Liver (tissue), 9 donors: Measurements from ENCODE around the gene VDAC1. TPM values are rescaled to one million over a fixed set of nuclear protein-coding genes. Genes with fewer than 3 reads are reported as not detected.

Experiments
- DNase-seq: peaks from one replicate; pipeline ENCODE4 v3.0.0-alpha.2; 2017; ENCODE audit warnings: low spot score
- H3K27ac ChIP-seq, 2 donors: one replicate each; pipeline ENCODE4 v1.7.0; 2013; ENCODE audit warnings: inconsistent platforms in 2 of 2, low read length in 2 of 2, control low read depth in 1 of 2, low read depth in 1 of 2, mild to moderate bottlenecking in 1 of 2
- H3K27me3 ChIP-seq, 4 donors: one replicate each; pipeline versions ENCODE4 v1.6.1 to v1.7.0; 2013; ENCODE audit warnings: low read length in 3 of 4, inconsistent platforms in 1 of 4, mild to moderate bottlenecking in 1 of 4, moderate library complexity in 1 of 4; ENCODE audit not compliant: control insufficient read depth in 4 of 4, insufficient read depth in 4 of 4
- H3K36me3 ChIP-seq, 4 donors: one replicate each; pipeline versions ENCODE4 v1.6.1 to v1.7.0; 2013; ENCODE audit warnings: low read length in 3 of 4, mild to moderate bottlenecking in 3 of 4, low read depth in 1 of 4, moderate library complexity in 1 of 4; ENCODE audit not compliant: control insufficient read depth in 4 of 4, insufficient read depth in 3 of 4
- H3K4me1 ChIP-seq, 4 donors: one replicate each; pipeline versions ENCODE4 v1.6.1 to v1.7.0; 2013; ENCODE audit warnings: low read length in 3 of 4, mild to moderate bottlenecking in 3 of 4, moderate library complexity in 1 of 4; ENCODE audit not compliant: control insufficient read depth in 4 of 4, insufficient read depth in 4 of 4
- H3K4me3 ChIP-seq, 3 donors: one replicate each; pipeline versions ENCODE4 v1.6.1 to v1.7.0; 2013; ENCODE audit warnings: low read length in 3 of 3, control low read depth in 1 of 3, low read depth in 1 of 3, mild to moderate bottlenecking in 1 of 3
- H3K9ac ChIP-seq, 2 donors: one replicate each; pipeline ENCODE4 v1.7.0; 2013; ENCODE audit warnings: low read length in 2 of 2, mild to moderate bottlenecking in 2 of 2, moderate library complexity in 2 of 2, control low read depth in 1 of 2, low read depth in 1 of 2
- H3K9me3 ChIP-seq, 4 donors: one replicate each; pipeline versions ENCODE4 v1.6.1 to v1.7.0; 2013; ENCODE audit warnings: low read length in 3 of 4; ENCODE audit not compliant: control insufficient read depth in 4 of 4
- ATF3 ChIP-seq: IDR thresholded peaks from 2 replicates; pipeline ENCODE4 v1.6.1; 2016; ENCODE audit warnings: antibody characterized with exemption
- EGR1 ChIP-seq, 2 donors: IDR thresholded peaks; 2 replicates each; pipeline ENCODE4 v1.6.1; 2016 to 2018; ENCODE audit warnings: antibody characterized with exemption in 2 of 2, low read depth in 2 of 2
- FOXA1 ChIP-seq: IDR thresholded peaks from 2 replicates; pipeline ENCODE4 v1.6.1; 2016; ENCODE audit warnings: antibody characterized with exemption
- FOXA2 ChIP-seq: IDR thresholded peaks from 2 replicates; pipeline ENCODE4 v1.6.1; 2016; ENCODE audit warnings: antibody characterized with exemption
- GABPA ChIP-seq, 2 donors: IDR thresholded peaks in 1 of 2; conservative IDR thresholded peaks in 1 of 2; 2 replicates each; pipeline ENCODE4 v1.6.1; 2016; ENCODE audit warnings: antibody characterized with exemption in 2 of 2, mild to moderate bottlenecking in 1 of 2, moderate library complexity in 1 of 2
- HNF4A ChIP-seq, 2 donors: conservative IDR thresholded peaks; 2 replicates each; pipeline ENCODE4 v1.6.1; 2016; ENCODE audit warnings: antibody characterized with exemption in 2 of 2, mild to moderate bottlenecking in 2 of 2
- HNF4G ChIP-seq: IDR thresholded peaks from 2 replicates; pipeline ENCODE4 v1.6.1; 2016; ENCODE audit warnings: antibody characterized with exemption
- JUND ChIP-seq, 2 donors: IDR thresholded peaks; 2 replicates each; pipeline ENCODE4 v1.6.1; 2016; ENCODE audit warnings: antibody characterized with exemption in 2 of 2
- MAX ChIP-seq: IDR thresholded peaks from 2 replicates; pipeline ENCODE4 v1.6.1; 2016; ENCODE audit warnings: antibody characterized with exemption
- RAD21 ChIP-seq, 2 donors: IDR thresholded peaks; 2 replicates each; pipeline ENCODE4 v1.6.1; 2016; ENCODE audit warnings: antibody characterized with exemption in 2 of 2, mild to moderate bottlenecking in 2 of 2
- REST ChIP-seq: IDR thresholded peaks from 2 replicates; pipeline ENCODE4 v1.6.1; 2016; ENCODE audit warnings: antibody characterized with exemption, mild to moderate bottlenecking
- RXRA ChIP-seq, 2 donors: IDR thresholded peaks; 2 replicates each; pipeline ENCODE4 v1.6.1; 2017 to 2018; ENCODE audit warnings: antibody characterized with exemption in 2 of 2, mild to moderate bottlenecking in 1 of 2
- SP1 ChIP-seq: IDR thresholded peaks from 2 replicates; pipeline ENCODE4 v1.6.1; 2018; ENCODE audit warnings: antibody characterized with exemption, mild to moderate bottlenecking
- TAF1 ChIP-seq: conservative IDR thresholded peaks from 2 replicates; pipeline ENCODE4 v1.6.1; 2016; ENCODE audit warnings: antibody characterized with exemption, mild to moderate bottlenecking
- YY1 ChIP-seq: IDR thresholded peaks from 2 replicates; pipeline ENCODE4 v1.6.1; 2016; ENCODE audit warnings: antibody characterized with exemption, mild to moderate bottlenecking
- WGBS: extraction: QIAGEN DNeasy Blood & Tissue Kit; methylation state at CpG from one replicate; pipeline ENCODE4 v1.1.7; 2013; 5-methylcytosine and 5-hydroxymethylcytosine counted together
- polyA plus RNA-seq, 2 donors: library from polyadenylated mRNA; stranded (reverse) in 1 of 2; unstranded in 1 of 2; fragments of 200-250 nt in 1 of 2; fragments of >200 nt in 1 of 2; fragmentation: Nextera tagmentation in 1 of 2; extraction: Ambion mirVana in 1 of 2; gene quantifications; one replicate each; pipeline versions ENCODE4 v1.2.1 to v1.2.3, GENCODE V29; 2013 to 2015
- total RNA-seq, 2 donors: library from RNA; depleted of rRNA; stranded (reverse); fragments of >200 nt; gene quantifications; one replicate each; pipeline ENCODE4 v1.2.3, GENCODE V29; 2014
- TF ChIP-seq, protein P1 (sequence below): fragments of 150-350 bp; IDR thresholded peaks from 2 replicates; pipeline ENCODE4 v1.5.1; 2017; ENCODE audit warnings: improper control_type of control experiment, low read depth, low read length; ENCODE audit not compliant: missing input control
- TF ChIP-seq, protein P2 (sequence below): IDR thresholded peaks from 2 replicates; pipeline ENCODE4 v1.6.1; 2016; ENCODE audit warnings: antibody characterized with exemption
- donor health status: healthy.
- donor health status: healthy.
- donor health status: healthy.
- donor health status: healthy.
- donor health status: healthy.

Gene VDAC1
- total and polyA plus RNA-seq, 4 donors: 85.4 to 139 (median 121) TPM

GRCh38 chr5:133969654-133970324, 35.0 kb downstream of the VDAC1 start:
- H3K9me3 ChIP-seq: no peaks in the 10 kb centered on the region
- H3K36me3 ChIP-seq: peaks cover 0 to 21% (median 10%) of the 10 kb centered on the region in 4 donors
- peak overlapping the region; percentile 73 to 94 for H3K27ac ChIP-seq
- no peak overlapping the region for H3K9ac ChIP-seq
- no peaks in the 10 kb centered on the region for H3K27me3 ChIP-seq
- DNase-seq: no peak
- H3K4me3 ChIP-seq: peak overlapping the region in 1 of 3 donors; percentile 72
- WGBS: 49% methylated on average over 7 of the region's 7 CpGs
- H3K4me1 ChIP-seq: peaks cover 0 to 39% (median 21%) of the 10 kb centered on the region in 4 donors
- TF ChIP-seq EGR1 (IDR thresholded peaks at IDR 0.05; ENCODE audit: low read depth in 2 of 2) (no peak), HNF4A (conservative IDR thresholded peaks at IDR 0.05) (peak; percentile 59 to 79), SP1 (peak; percentile 69), ATF3 (peak; percentile 60), RXRA (IDR thresholded peaks at IDR 0.05) (peak; percentile 27 to 44), FOXA1 (no peak), GABPA (IDR thresholded peaks at IDR 0.05 in 1 of 2, conservative IDR thresholded peaks at IDR 0.05 in 1 of 2) (no peak), YY1 (no peak), MAX (no peak), TAF1 (no peak), FOXA2 (peak; percentile 84), JUND (IDR thresholded peaks at IDR 0.05) (peak; percentile 57 to 72), REST (no peak), RAD21 (IDR thresholded peaks at IDR 0.05) (no peak), HNF4G (no peak)
- TF ChIP-seq, protein P1, sequence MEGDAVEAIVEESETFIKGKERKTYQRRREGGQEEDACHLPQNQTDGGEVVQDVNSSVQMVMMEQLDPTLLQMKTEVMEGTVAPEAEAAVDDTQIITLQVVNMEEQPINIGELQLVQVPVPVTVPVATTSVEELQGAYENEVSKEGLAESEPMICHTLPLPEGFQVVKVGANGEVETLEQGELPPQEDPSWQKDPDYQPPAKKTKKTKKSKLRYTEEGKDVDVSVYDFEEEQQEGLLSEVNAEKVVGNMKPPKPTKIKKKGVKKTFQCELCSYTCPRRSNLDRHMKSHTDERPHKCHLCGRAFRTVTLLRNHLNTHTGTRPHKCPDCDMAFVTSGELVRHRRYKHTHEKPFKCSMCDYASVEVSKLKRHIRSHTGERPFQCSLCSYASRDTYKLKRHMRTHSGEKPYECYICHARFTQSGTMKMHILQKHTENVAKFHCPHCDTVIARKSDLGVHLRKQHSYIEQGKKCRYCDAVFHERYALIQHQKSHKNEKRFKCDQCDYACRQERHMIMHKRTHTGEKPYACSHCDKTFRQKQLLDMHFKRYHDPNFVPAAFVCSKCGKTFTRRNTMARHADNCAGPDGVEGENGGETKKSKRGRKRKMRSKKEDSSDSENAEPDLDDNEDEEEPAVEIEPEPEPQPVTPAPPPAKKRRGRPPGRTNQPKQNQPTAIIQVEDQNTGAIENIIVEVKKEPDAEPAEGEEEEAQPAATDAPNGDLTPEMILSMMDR: no peak
- TF ChIP-seq, protein P2, sequence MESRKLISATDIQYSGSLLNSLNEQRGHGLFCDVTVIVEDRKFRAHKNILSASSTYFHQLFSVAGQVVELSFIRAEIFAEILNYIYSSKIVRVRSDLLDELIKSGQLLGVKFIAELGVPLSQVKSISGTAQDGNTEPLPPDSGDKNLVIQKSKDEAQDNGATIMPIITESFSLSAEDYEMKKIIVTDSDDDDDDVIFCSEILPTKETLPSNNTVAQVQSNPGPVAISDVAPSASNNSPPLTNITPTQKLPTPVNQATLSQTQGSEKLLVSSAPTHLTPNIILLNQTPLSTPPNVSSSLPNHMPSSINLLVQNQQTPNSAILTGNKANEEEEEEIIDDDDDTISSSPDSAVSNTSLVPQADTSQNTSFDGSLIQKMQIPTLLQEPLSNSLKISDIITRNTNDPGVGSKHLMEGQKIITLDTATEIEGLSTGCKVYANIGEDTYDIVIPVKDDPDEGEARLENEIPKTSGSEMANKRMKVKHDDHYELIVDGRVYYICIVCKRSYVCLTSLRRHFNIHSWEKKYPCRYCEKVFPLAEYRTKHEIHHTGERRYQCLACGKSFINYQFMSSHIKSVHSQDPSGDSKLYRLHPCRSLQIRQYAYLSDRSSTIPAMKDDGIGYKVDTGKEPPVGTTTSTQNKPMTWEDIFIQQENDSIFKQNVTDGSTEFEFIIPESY: peak; percentile 17
